ENCODE measurements around the gene FLNB. TPM values are rescaled to one million over a fixed set of nuclear protein-coding genes. Genes with fewer than 3 reads are reported as not detected.

FLNB gene
- total RNA-seq, 1 experiment from 2014 or later = 75.4 TPM

GRCh38 chr3:58095603-58096138 lies 87.4 kb downstream of the FLNB start:
- peaks cover 24% of the 10 kb centered on the region for H3K36me3 ChIP-seq (replicated peaks; ENCODE audit: control insufficient read depth, insufficient read depth, low read length)

GRCh38 chr3:58098531-58098930 lies 90.3 kb downstream of the FLNB start:
- H3K36me3 ChIP-seq (replicated peaks; ENCODE audit: control insufficient read depth, insufficient read depth, low read length) = peaks cover 37% of the 10 kb centered on the region
- no peak overlapping the region for H3K4me3 ChIP-seq (ENCODE audit: insufficient read depth, low read depth, low read length)
- DNase-seq = no peak
- no peaks in the 10 kb centered on the region for H3K27me3 ChIP-seq (ENCODE audit: control insufficient read depth, insufficient read depth, low read length)

More at GRCh38 chr3:58095603-58096138, 87.4 kb downstream of the FLNB start:
- Histone ChIP-seq H3K4me3 (ENCODE audit: insufficient read depth, low read depth, low read length) (no peak overlapping the region), H3K27me3 (ENCODE audit: control insufficient read depth, insufficient read depth, low read length) (no peaks in the 10 kb centered on the region)
- DNase-seq = no peak

DNA sequence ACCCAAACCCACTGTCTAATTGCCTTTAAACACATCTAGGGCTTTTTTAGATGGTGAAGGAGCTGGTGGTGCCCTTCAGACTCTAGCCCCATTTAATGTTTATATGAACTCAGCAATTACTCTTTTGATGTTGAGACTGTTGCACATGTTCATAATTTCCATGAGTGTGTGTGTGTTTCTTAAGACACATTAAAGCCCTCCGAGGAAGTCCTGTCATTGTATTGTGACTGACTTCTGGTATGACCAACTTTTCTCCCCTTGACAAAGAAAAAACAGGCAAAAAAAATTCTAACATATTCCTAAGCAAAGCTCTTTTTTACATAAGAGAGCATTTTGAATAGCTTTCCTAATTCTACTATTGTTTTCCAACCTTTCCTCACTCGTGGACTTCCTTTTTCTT lies 91.6 kb downstream of the FLNB start:
- DNase-seq = no peak
- no peaks in the 10 kb centered on the region for H3K27me3 ChIP-seq (ENCODE audit: control insufficient read depth, insufficient read depth, low read length)
- H3K36me3 ChIP-seq (replicated peaks; ENCODE audit: control insufficient read depth, insufficient read depth, low read length) = peaks cover 43% of the 10 kb centered on the region
- H3K4me3 ChIP-seq (ENCODE audit: insufficient read depth, low read depth, low read length) = no peak overlapping the region

DNA sequence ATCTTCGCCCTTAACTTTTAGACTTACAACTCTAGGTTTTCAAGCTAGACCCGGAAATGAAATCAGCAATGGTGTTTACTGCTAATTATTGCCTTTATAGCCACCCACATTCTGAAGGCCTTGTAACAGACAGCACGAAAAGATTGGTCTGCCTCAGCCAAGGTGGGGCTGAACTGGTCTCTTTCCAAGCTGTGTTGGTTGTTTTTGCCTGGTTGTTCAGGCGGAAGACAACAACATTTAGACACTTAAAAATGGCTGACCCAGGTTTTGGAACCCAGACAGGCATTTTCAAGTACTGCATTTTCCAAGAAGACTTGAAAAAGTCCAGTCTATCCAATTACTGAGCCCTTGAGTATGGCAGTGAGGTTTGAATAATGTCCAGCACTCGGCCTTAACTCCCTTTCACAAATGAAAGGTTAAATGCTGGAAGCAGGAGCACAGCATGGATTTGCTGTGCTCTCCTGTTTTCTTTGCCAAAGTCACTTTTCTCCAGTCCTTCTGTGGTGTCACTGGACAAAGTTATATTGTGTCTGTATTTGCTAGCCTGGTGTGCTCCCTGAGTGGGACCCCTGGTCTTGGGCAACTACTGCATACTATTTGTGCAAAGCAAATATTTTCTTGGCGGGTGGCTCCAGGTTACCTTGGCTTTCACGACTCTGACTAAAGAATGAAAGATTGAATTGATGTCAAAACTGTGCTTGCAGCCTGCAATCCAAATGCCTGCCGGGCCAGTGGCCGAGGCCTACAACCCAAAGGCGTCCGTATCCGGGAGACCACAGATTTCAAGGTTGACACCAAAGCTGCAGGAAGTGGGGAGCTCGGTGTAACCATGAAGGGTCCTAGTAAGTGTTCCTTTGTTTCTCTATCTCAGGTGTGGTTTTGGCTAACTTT lies 93.5 kb downstream of the FLNB start:
- DNase-seq = no peak
- H3K4me3 ChIP-seq (ENCODE audit: insufficient read depth, low read depth, low read length) = no peak overlapping the region

DNA sequence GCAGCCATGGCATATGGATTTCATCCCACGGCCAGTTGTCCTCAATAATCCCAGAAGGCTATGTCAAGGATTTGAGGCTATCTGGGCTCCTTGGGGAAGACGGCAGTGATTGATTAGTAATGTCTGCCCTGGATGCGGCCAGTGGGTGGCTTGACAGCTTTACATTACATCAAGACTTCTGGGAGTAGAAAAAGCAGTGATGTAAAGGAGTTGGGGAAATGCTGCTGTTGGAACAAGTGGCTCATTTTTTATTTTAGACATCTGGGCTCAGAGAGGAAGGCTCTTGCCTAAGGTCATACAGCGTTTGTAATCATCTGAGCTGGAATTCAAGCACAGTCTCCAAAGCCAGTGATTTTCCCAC lies 94.1 kb downstream of the FLNB start:
- peaks cover 46% of the 10 kb centered on the region for H3K36me3 ChIP-seq (replicated peaks; ENCODE audit: control insufficient read depth, insufficient read depth, low read length)
- H3K4me3 ChIP-seq (ENCODE audit: insufficient read depth, low read depth, low read length) = no peak overlapping the region
- H3K27me3 ChIP-seq (ENCODE audit: control insufficient read depth, insufficient read depth, low read length) = no peaks in the 10 kb centered on the region
- DNase-seq = no peak

More for the DNA sequence above, 93.5 kb downstream of the FLNB start:
- no peaks in the 10 kb centered on the region for H3K27me3 ChIP-seq (ENCODE audit: control insufficient read depth, insufficient read depth, low read length)
- peaks cover 45% of the 10 kb centered on the region for H3K36me3 ChIP-seq (replicated peaks; ENCODE audit: control insufficient read depth, insufficient read depth, low read length)

DNA sequence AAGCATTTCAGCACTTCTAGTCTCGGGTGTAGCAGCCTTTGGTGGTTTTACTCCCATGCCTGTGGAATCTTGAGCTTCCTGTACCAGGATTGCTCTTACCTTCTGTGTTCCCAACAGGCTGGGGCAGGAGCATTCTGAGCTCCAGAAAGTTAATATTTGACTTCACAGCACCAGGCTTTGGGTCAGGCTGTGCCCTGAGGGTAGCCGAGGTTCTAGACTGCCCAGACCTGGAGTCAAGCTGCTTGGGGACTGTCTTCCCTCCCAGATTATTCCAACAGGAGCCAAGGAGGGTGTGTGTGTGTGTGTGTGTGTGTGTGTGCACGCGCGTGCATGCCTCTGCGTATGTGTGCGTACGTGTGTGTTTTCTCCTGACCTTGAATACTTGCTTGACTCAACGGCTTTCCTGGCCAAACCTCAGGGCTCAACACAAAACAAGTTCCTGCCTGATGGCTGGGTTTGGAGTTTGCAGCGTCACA lies 94.8 kb downstream of the FLNB start:
- Histone ChIP-seq H3K4me3 (ENCODE audit: insufficient read depth, low read depth, low read length) (no peak overlapping the region), H3K36me3 (replicated peaks; ENCODE audit: control insufficient read depth, insufficient read depth, low read length) (peaks cover 44% of the 10 kb centered on the region), H3K27me3 (ENCODE audit: control insufficient read depth, insufficient read depth, low read length) (no peaks in the 10 kb centered on the region)
- no peak for DNase-seq

DNA sequence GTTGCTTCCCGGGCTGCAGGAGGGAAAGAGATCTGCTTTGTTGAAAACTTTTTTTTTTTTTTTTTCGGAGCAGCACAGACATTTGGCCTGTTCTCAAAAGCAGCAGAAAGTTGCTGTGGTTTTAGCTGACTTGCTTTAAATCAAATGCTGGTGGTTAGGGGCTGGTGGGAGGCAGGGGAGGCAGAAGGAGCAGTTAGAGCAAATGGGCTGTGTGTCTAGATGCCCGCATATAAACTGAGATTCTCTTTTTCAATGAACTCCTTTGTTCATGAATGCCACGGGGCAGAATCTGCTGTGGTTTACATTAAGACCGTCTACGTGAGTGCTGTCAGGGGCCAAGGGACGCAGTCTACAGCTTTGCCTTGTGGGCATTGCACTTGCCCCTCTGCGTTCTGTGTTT lies 95.9 kb downstream of the FLNB start:
- DNase-seq = no peak
- Histone ChIP-seq H3K27me3 (ENCODE audit: control insufficient read depth, insufficient read depth, low read length) (no peaks in the 10 kb centered on the region), H3K36me3 (replicated peaks; ENCODE audit: control insufficient read depth, insufficient read depth, low read length) (peaks cover 43% of the 10 kb centered on the region), H3K4me3 (ENCODE audit: insufficient read depth, low read depth, low read length) (no peak overlapping the region)

- no peak for DNase-seq
- H3K4me3 ChIP-seq (ENCODE audit: insufficient read depth, low read depth, low read length) = no peak overlapping the region
- H3K27me3 ChIP-seq (ENCODE audit: control insufficient read depth, insufficient read depth, low read length) = no peaks in the 10 kb centered on the region
- peaks cover 47% of the 10 kb centered on the region for H3K36me3 ChIP-seq (replicated peaks; ENCODE audit: control insufficient read depth, insufficient read depth, low read length)
These were observed 96.5 kb downstream of the FLNB start for GRCh38 chr3:58104712-58105111.

- DNase-seq = no peak
- H3K4me3 ChIP-seq (ENCODE audit: insufficient read depth, low read depth, low read length) = no peak overlapping the region
- peaks cover 50% of the 10 kb centered on the region for H3K36me3 ChIP-seq (replicated peaks; ENCODE audit: control insufficient read depth, insufficient read depth, low read length)
- H3K27me3 ChIP-seq (ENCODE audit: control insufficient read depth, insufficient read depth, low read length) = no peaks in the 10 kb centered on the region
These were observed 97.0 kb downstream of the FLNB start for GRCh38 chr3:58105196-58105595.

DNA sequence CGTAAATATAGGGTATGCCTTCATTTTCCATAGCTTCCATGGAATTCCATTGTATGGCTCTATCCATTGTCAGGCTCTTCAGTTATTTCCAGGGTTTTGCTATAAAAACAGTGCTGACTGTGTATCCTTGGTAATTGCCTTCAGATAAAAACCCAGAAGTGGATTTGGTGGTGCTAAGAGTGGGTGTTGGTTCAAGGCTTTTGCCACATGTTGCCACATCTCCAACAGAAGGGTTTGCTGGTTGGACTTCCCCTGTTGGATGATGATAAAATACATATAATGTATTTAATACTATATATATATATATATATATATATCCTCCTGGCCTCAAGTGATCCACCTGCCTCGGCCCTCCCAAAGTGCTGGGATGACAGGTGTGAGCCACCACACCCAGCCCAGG lies 97.8 kb downstream of the FLNB start:
- H3K36me3 ChIP-seq (replicated peaks; ENCODE audit: control insufficient read depth, insufficient read depth, low read length) = peaks cover 52% of the 10 kb centered on the region
- H3K27me3 ChIP-seq (ENCODE audit: control insufficient read depth, insufficient read depth, low read length) = no peaks in the 10 kb centered on the region
- no peak overlapping the region for H3K4me3 ChIP-seq (ENCODE audit: insufficient read depth, low read depth, low read length)
- no peak for DNase-seq

- H3K36me3 ChIP-seq (replicated peaks; ENCODE audit: control insufficient read depth, insufficient read depth, low read length) = peaks cover 51% of the 10 kb centered on the region
- H3K27me3 ChIP-seq (ENCODE audit: control insufficient read depth, insufficient read depth, low read length) = no peaks in the 10 kb centered on the region
- no peak overlapping the region for H3K4me3 ChIP-seq (ENCODE audit: insufficient read depth, low read depth, low read length)
- DNase-seq = no peak
These were observed 98.4 kb downstream of the FLNB start for GRCh38 chr3:58106640-58107039.

DNA sequence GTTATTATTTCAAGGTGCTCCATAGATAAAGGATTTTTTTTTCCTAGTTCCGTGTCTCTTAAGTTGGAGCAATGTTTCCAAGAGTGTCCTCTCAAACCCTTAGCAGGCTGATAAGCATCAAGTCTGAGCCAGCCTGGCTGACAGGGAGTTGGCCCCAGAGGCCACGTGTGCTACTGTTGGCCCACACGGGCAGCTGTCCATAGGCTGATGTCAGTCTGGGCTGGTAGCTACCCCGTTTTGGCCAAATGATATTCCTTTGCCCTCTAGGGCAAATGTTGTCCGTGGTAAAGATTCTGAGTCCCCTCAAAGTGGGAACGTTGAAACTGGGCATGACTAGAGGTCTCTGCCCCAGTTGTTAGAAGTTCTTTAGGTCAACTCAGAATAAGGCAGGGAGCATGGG lies 99.4 kb downstream of the FLNB start:
- no peak overlapping the region for H3K4me3 ChIP-seq (ENCODE audit: insufficient read depth, low read depth, low read length)
- DNase-seq = no peak
- H3K36me3 ChIP-seq (replicated peaks; ENCODE audit: control insufficient read depth, insufficient read depth, low read length) = peaks cover 52% of the 10 kb centered on the region
- H3K27me3 ChIP-seq (ENCODE audit: control insufficient read depth, insufficient read depth, low read length) = no peaks in the 10 kb centered on the region

DNA sequence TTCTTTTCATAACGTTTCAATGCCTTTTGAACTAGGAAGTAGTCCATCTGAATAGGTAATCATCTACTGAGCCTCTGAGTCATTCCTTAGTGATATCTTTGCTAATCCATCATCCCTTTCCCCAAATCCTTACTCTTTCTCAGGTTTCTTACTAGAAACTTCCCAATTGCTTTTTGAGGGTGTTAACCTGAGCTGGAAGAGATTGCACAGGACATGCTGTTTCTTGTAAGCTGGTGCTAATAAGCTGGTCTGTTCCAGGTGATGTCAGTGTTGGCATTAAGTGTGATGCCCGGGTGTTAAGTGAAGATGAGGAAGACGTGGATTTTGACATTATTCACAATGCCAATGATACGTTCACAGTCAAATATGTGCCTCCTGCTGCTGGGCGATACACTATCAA lies 101.5 kb downstream of the FLNB start:
- Histone ChIP-seq H3K4me3 (ENCODE audit: insufficient read depth, low read depth, low read length) (no peak overlapping the region), H3K27me3 (ENCODE audit: control insufficient read depth, insufficient read depth, low read length) (no peaks in the 10 kb centered on the region), H3K36me3 (replicated peaks; ENCODE audit: control insufficient read depth, insufficient read depth, low read length) (peaks cover 48% of the 10 kb centered on the region)
- no peak for DNase-seq

DNA sequence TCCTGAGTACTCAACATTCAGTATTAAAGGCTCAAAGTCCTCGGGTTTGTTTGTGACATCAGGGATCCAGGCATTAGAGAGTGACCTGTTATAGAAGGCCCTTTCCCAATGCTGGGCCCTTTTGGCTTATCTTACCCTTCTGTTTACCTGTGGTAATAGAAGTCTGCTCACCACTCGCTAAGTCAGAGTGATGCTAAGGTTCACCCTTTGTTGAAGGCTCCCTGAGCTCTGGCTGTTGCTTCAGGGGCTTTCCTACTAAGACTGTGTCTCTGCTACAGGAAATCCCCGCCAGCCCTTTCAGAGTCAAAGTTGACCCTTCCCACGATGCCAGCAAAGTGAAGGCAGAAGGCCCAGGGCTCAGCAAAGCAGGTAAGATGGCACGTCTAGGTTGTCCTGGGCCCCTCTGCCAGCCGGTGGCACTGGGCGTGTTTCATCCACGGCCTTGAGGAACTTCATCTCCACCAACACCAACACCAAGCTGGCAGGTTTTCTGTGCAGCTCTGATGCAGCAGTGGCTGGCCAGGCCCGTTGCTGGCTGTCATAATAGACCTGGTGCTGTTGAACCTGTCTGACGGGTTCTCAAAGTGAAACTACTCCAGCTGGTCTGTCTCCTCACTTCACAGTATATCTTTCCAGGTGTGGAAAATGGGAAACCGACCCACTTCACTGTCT lies 103.4 kb downstream of the FLNB start:
- DNase-seq = no peak
- H3K36me3 ChIP-seq (replicated peaks; ENCODE audit: control insufficient read depth, insufficient read depth, low read length) = peaks cover 46% of the 10 kb centered on the region

DNA sequence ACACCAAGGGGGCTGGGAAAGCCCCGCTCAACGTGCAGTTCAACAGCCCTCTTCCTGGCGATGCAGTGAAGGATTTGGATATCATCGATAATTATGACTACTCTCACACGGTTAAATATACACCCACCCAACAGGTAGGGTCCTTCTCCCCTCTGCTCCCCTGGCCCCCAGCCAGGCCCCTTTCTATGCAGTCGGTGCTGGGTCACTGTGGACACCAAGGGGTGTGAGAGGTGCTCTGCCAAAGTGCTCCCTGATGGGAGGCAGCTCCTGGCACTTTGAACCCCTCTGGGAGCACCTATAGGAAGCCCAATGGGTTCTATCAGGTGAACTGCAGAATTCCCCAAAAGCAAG lies 103.9 kb downstream of the FLNB start:
- peaks cover 46% of the 10 kb centered on the region for H3K36me3 ChIP-seq (replicated peaks; ENCODE audit: control insufficient read depth, insufficient read depth, low read length)
- H3K27me3 ChIP-seq (ENCODE audit: control insufficient read depth, insufficient read depth, low read length) = no peaks in the 10 kb centered on the region
- DNase-seq = no peak
- no peak overlapping the region for H3K4me3 ChIP-seq (ENCODE audit: insufficient read depth, low read depth, low read length)

More for the DNA sequence above, 103.4 kb downstream of the FLNB start:
- H3K27me3 ChIP-seq (ENCODE audit: control insufficient read depth, insufficient read depth, low read length) = no peaks in the 10 kb centered on the region
- no peak overlapping the region for H3K4me3 ChIP-seq (ENCODE audit: insufficient read depth, low read depth, low read length)
